Esophagus muscularis mucosa (tissue), 4 donors: ENCODE results near the gene LMOD2. TPM values are rescaled to one million over a fixed set of nuclear protein-coding genes. Genes with fewer than 3 reads are reported as not detected.

Source experiments
- DNase-seq: peaks from one replicate; pipeline ENCODE4 v3.0.0-alpha.2; 2017; ENCODE audit errors: extremely low spot score
- H3K27ac ChIP-seq, 4 donors: fragments of 200-600 bp; sonication (generic); replicated peaks in 1 of 4; 1 replicate in 3 of 4; 2 replicates in 1 of 4; pipeline ENCODE4 v1.5.1; 2016 to 2019; ENCODE audit warnings: mild to moderate bottlenecking in 1 of 4
- H3K27me3 ChIP-seq, 4 donors: fragments of 200-600 bp; sonication (generic); one replicate each; pipeline versions ENCODE4 v1.5.1 to v1.6.0; 2016 to 2019
- H3K36me3 ChIP-seq, 4 donors: fragments of 200-600 bp; sonication (generic); one replicate each; pipeline ENCODE4 v1.5.1; 2016 to 2019
- H3K4me1 ChIP-seq, 4 donors: fragments of 200-600 bp; sonication (generic); one replicate each; pipeline ENCODE4 v1.5.1; 2016 to 2019
- H3K4me3 ChIP-seq, 4 donors: fragments of 200-600 bp; sonication (generic); 1 replicate in 2 of 4; 2 replicates in 2 of 4; pipeline ENCODE4 v1.5.1; 2016 to 2019; ENCODE audit warnings: mild to moderate bottlenecking in 4 of 4, moderate library complexity in 1 of 4
- H3K9me3 ChIP-seq, 4 donors: fragments of 200-600 bp; sonication (generic); 1 replicate in 3 of 4; 2 replicates in 1 of 4; pipeline ENCODE4 v1.5.1; 2016 to 2019
- EP300 ChIP-seq: sonication (generic); formaldehyde crosslinking; IDR thresholded peaks from one replicate; pipeline ENCODE4 v1.6.1; 2017; ENCODE audit warnings: antibody characterized with exemption
- POLR2A ChIP-seq: fragments of 450-650 bp; IDR thresholded peaks from one replicate; pipeline ENCODE4 v1.6.1; 2017; ENCODE audit warnings: antibody characterized with exemption, moderate library complexity, mild to moderate bottlenecking, low read depth
- POLR2AphosphoS5 ChIP-seq, 2 donors: sonication (generic); formaldehyde crosslinking; IDR thresholded peaks; one replicate each; pipeline ENCODE4 v1.6.1; 2017; ENCODE audit warnings: antibody characterized with exemption in 2 of 2
- WGBS: methylation state at CpG from one replicate; pipeline ENCODE4 v1.1.5; 2018; 5-methylcytosine and 5-hydroxymethylcytosine counted together
- intact Hi-C: fragments of 100-400 bp; cut with DNase I; formaldehyde crosslinking; loops from one replicate; pipeline ENCODE4 v1.15.1; 2023
- total RNA-seq, 4 donors: library from RNA; depleted of rRNA; stranded (reverse); fragments of >200 nt; gene quantifications; one replicate each; pipeline versions ENCODE4 v1.1.0 to v1.2.1, GENCODE V29; 2016
- TF ChIP-seq, protein P1 (sequence below), 3 experiments: fragments of 200-600 bp in 2 of 3; fragments of 450-650 bp in 1 of 3; sonication (generic) in 2 of 3; IDR thresholded peaks; one replicate each; pipeline ENCODE4 v1.5.1; 2017 to 2019; ENCODE audit warnings: antibody characterized with exemption in 3 of 3, mild to moderate bottlenecking in 2 of 3, moderate library complexity in 1 of 3

The LMOD2 gene, protein sequence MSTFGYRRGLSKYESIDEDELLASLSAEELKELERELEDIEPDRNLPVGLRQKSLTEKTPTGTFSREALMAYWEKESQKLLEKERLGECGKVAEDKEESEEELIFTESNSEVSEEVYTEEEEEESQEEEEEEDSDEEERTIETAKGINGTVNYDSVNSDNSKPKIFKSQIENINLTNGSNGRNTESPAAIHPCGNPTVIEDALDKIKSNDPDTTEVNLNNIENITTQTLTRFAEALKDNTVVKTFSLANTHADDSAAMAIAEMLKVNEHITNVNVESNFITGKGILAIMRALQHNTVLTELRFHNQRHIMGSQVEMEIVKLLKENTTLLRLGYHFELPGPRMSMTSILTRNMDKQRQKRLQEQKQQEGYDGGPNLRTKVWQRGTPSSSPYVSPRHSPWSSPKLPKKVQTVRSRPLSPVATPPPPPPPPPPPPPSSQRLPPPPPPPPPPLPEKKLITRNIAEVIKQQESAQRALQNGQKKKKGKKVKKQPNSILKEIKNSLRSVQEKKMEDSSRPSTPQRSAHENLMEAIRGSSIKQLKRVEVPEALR
- total RNA-seq = not detected

DNA sequence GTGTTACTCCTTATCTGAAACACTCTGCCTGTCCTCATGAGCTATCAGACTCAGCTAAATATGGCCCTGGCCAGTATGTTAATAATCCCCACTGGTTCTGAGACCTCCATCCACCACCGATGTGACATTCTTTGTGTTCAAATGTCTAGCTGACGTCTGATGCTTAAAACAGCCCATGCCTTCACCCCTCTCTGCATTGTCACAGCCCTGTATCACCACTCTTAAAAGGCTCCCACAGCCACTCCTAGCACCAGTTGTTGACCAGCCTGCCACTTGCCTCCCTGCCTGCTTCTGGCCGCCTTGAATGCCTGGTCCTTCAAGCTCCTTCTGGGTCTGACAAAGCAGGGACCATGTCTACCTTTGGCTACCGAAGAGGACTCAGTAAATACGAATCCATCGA, at the start of gene LMOD2:
Gene LMOD2 (plus strand): TSS at position 253 of the 400 bp plus-strand sequence. CDS start 98 bp downstream, at position 351.
- no peaks in the 10 kb centered on the region for H3K9me3 ChIP-seq
- 78% methylated on average over 6 of the region's 6 CpGs for WGBS
- H3K27ac ChIP-seq = no peak within 1 kb of the TSS
- peaks cover 0 to 11% (median 0%) of the 10 kb centered on the region in 4 donors for H3K4me1 ChIP-seq
- no peak for TF ChIP-seq POLR2A
- no peak for TF ChIP-seq POLR2AphosphoS5 (IDR thresholded peaks at IDR 0.05)
- TF ChIP-seq EP300 = no peak
- TF ChIP-seq, protein P1, sequence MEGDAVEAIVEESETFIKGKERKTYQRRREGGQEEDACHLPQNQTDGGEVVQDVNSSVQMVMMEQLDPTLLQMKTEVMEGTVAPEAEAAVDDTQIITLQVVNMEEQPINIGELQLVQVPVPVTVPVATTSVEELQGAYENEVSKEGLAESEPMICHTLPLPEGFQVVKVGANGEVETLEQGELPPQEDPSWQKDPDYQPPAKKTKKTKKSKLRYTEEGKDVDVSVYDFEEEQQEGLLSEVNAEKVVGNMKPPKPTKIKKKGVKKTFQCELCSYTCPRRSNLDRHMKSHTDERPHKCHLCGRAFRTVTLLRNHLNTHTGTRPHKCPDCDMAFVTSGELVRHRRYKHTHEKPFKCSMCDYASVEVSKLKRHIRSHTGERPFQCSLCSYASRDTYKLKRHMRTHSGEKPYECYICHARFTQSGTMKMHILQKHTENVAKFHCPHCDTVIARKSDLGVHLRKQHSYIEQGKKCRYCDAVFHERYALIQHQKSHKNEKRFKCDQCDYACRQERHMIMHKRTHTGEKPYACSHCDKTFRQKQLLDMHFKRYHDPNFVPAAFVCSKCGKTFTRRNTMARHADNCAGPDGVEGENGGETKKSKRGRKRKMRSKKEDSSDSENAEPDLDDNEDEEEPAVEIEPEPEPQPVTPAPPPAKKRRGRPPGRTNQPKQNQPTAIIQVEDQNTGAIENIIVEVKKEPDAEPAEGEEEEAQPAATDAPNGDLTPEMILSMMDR (IDR thresholded peaks at IDR 0.05) = no peak
- H3K36me3 ChIP-seq = peaks cover 0 to 22% (median 0%) of the 10 kb centered on the region in 4 donors
- H3K4me3 ChIP-seq = no peak within 1 kb of the TSS
- DNase-seq = no peak
- intact Hi-C loops = no loop called here
- no peaks in the 10 kb centered on the region for H3K27me3 ChIP-seq

DNA sequence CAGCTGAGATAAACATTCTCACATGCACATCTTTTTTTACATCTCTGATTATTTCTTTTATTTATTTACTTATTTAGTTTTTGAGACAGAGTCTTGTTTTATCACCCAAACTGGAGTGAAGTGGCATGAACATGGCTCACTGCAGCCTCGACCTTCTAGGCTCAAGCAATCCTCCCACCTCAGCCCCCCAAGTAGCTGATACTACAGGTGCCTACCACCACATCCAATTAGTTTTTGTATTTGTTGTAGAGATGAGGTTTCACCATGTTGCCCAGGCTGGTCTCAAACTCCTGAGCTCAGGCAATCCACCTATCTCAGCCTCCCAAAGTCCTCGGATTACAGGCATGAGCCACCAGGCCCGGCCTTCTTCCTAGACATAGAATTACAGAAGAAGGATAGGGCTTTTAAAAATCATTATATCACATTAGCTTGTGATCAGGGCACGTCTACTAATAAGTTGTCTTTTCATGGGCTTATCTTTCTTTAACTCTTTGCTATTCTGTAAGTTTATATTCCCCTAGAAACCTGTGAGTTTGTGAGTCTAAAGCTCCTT, 48.2 kb upstream of the LMOD2 start:
- H3K9me3 ChIP-seq = no peaks in the 10 kb centered on the region
- H3K36me3 ChIP-seq = no peaks in the 10 kb centered on the region
- DNase-seq = no peak
- no peak overlapping the region for H3K4me3 ChIP-seq
- no peaks in the 10 kb centered on the region for H3K4me1 ChIP-seq
- TF ChIP-seq, protein P1 (IDR thresholded peaks at IDR 0.05) = no peak
- no peak for TF ChIP-seq EP300
- H3K27me3 ChIP-seq = no peaks in the 10 kb centered on the region
- 82% methylated on average over 4 of the region's 4 CpGs for WGBS
- intact Hi-C loops = no loop called here
- no peak overlapping the region for H3K27ac ChIP-seq

DNA sequence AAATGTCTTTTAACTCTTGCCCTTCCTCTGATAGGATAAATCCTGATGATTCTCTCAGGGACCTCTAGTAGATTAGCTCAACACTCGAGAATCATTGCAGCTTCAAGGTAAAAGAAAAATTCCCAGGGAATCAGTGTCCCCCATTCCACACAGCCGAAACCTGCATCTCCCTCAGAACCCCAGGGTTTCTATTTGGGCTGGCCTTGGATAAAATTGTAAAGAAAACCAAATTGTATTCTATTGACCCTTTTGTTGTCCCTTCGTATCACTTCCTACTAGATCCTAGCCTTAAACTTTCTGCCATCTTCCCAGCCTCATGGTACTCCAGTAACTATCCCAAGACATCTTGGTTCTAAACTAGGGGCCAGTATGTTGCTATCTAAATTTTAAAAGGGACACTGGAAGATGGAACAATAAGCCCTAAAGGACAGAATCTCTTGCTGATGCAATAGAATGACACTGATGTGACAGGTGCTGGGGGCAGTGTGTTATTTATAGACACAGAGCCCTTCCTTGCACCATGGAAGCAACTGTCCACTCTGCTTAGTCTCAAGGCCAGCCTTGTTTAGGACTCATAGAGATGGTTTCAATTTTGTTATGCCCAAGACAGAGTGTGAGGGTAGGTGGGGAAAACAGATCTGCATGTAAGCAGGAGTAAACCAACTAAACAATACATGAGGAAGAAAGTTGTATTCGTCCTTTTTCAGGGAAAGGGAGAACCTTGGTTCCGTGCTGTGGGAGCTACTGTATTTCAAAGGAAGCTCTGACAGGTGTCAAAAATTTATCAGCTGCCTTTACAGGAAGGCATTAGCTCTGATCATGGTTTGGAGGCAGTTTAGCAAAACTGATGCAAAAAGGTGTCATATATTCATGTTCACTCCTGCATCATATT, 46.4 kb upstream of the LMOD2 start:
- Histone ChIP-seq H3K27ac (no peak overlapping the region), H3K27me3 (no peaks in the 10 kb centered on the region), H3K9me3 (no peaks in the 10 kb centered on the region), H3K4me3 (no peak overlapping the region), H3K4me1 (no peaks in the 10 kb centered on the region), H3K36me3 (no peaks in the 10 kb centered on the region)
- no peak for DNase-seq
- no peak for TF ChIP-seq EP300
- WGBS = 85% methylated on average over 5 of the region's 5 CpGs
- intact Hi-C loops = no loop called here

DNA sequence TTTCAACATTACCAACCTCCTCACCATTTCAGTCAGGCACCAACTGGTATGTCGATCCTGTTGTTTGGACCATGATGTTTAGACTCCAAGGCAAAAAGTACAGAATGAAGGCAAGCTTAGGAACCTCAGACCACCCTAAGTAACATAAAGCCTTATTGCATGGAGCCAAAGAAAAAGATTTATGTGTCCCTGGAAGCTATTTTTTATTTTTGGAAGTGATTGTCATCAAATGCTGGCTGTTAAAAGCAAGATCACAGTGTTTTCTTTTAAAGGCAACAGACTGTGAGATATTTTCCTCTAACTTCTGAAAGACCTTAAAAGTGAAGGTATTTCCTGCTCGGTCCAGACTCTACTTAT, 45.8 kb upstream of the LMOD2 start:
- no peaks in the 10 kb centered on the region for H3K36me3 ChIP-seq
- DNase-seq = no peak
- H3K27me3 ChIP-seq = no peaks in the 10 kb centered on the region
- no peak overlapping the region for H3K27ac ChIP-seq
- 87% methylated on average over 2 of the region's 2 CpGs for WGBS
- no peaks in the 10 kb centered on the region for H3K4me1 ChIP-seq
- no peaks in the 10 kb centered on the region for H3K9me3 ChIP-seq
- no peak overlapping the region for H3K4me3 ChIP-seq
- intact Hi-C loops = no loop called here
- TF ChIP-seq, protein P1 (IDR thresholded peaks at IDR 0.05) = no peak
- TF ChIP-seq POLR2A (no peak), EP300 (no peak), POLR2AphosphoS5 (IDR thresholded peaks at IDR 0.05) (no peak)

DNA sequence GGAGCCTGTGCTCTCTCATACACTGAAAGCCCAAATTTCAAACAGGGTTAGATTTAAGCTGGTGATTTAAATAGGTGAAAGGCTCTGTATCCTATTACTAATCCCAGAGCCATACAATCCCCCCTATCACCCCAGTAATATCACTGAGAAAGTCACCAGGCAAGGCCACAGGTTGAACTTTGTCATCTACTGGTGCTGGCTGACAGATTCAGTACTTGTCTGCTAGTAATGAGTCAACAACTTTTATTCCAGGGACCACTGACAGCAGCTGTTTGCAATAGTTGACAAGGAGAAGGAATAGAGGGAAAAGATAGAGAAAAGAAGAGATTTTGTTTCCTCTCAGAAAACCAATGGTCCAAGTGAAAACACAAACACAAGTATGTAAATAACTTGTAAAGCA, 43.6 kb upstream of the LMOD2 start:
- Histone ChIP-seq H3K4me3 (no peak overlapping the region), H3K9me3 (no peaks in the 10 kb centered on the region), H3K36me3 (no peaks in the 10 kb centered on the region), H3K4me1 (no peaks in the 10 kb centered on the region), H3K27ac (no peak overlapping the region), H3K27me3 (no peaks in the 10 kb centered on the region)
- intact Hi-C loops = no loop called here
- no peak for DNase-seq
- TF ChIP-seq POLR2AphosphoS5 (IDR thresholded peaks at IDR 0.05) = no peak
- no peak for TF ChIP-seq POLR2A
- TF ChIP-seq EP300 = no peak
- TF ChIP-seq, protein P1 (IDR thresholded peaks at IDR 0.05) = no peak
